WTC11 (cell line): ENCODE results near the gene FPR2. TPM values are rescaled to one million over a fixed set of nuclear protein-coding genes. Genes with fewer than 3 reads are reported as not detected.

ENCODE experiments used
- ATAC-seq: fragments of 200-7000 bp; cut with Tn5 transposase; 2 replicates; pipeline ENCODE4 v1.10.0; 2021; ENCODE audit warnings: mild to moderate bottlenecking, moderate library complexity
- CTCF ChIA-PET: fragments of 300-600 bp; sonication (Branson Sonifier 250); formaldehyde crosslinking; loops from one replicate; lab custom pipeline; 2021; ENCODE audit warnings: antibody characterized with exemption; lab: Charles Lee
- POLR2A ChIA-PET: fragments of 350-600 bp; sonication (Branson Sonifier 250); formaldehyde crosslinking; loops from one replicate; lab custom pipeline; 2021; ENCODE audit warnings: antibody characterized with exemption; lab: Charles Lee
- DNase-seq: peaks from one replicate; pipeline ENCODE4 v3.0.0; 2021; ENCODE audit warnings: low spot score
- H3K27ac Mint-ChIP-seq: 2 replicates; pipeline ENCODE4 v1.8.0; 2021; ENCODE audit warnings: mixed read lengths
- H3K27me3 Mint-ChIP-seq: 2 replicates; pipeline ENCODE4 v1.8.0; 2021; ENCODE audit warnings: low read depth, mild to moderate bottlenecking, moderate library complexity, mixed read lengths
- H3K36me3 Mint-ChIP-seq: 2 replicates; pipeline ENCODE4 v1.8.0; 2021; ENCODE audit warnings: mixed read lengths
- H3K4me1 Mint-ChIP-seq: 2 replicates; pipeline ENCODE4 v1.8.0; 2022; ENCODE audit warnings: mixed read lengths
- H3K4me3 Mint-ChIP-seq: 2 replicates; pipeline ENCODE4 v1.8.0; 2021; ENCODE audit warnings: mild to moderate bottlenecking, moderate library complexity, mixed read lengths
- H3K9me3 Mint-ChIP-seq: 2 replicates; pipeline ENCODE4 v1.8.0; 2021; ENCODE audit warnings: mixed read lengths
- FOXK1 ChIP-seq: sonication (generic); formaldehyde crosslinking; IDR thresholded peaks from 2 replicates; pipeline ENCODE4 v1.8.0; 2022; ENCODE audit warnings: mild to moderate bottlenecking, moderate library complexity, missing genetic modification reagents
- JAZF1 ChIP-seq: fragments of 250-450 bp; sonication (Bioruptor Pico); IDR thresholded peaks from 2 replicates; pipeline ENCODE4 v1.9.0; 2021; ENCODE audit warnings: moderate library complexity, mild to moderate bottlenecking, inconsistent platforms
- JUN ChIP-seq: sonication (generic); formaldehyde crosslinking; IDR thresholded peaks from 2 replicates; pipeline ENCODE4 v1.8.0; 2023; ENCODE audit warnings: mild to moderate bottlenecking, missing genetic modification reagents
- MXD4 ChIP-seq: fragments of 250-450 bp; sonication (Bioruptor Pico); IDR thresholded peaks from 2 replicates; pipeline ENCODE4 v1.8.0; 2021; ENCODE audit warnings: mild to moderate bottlenecking, moderate library complexity, borderline replicate concordance
- NFYB ChIP-seq: sonication (generic); formaldehyde crosslinking; conservative IDR thresholded peaks from 2 replicates; pipeline ENCODE4 v1.8.0; 2022; ENCODE audit warnings: low read depth, missing genetic modification reagents
- OVOL2 ChIP-seq: fragments of 250-450 bp; sonication (Bioruptor Pico); IDR thresholded peaks from 2 replicates; pipeline ENCODE4 v1.9.0; 2021; ENCODE audit warnings: mild to moderate bottlenecking, borderline replicate concordance
- SOX15 ChIP-seq: fragments of 250-450 bp; sonication (Bioruptor Pico); IDR thresholded peaks from 2 replicates; pipeline ENCODE4 v1.9.0; 2021; ENCODE audit warnings: mild to moderate bottlenecking
- TP53 ChIP-seq: sonication (generic); formaldehyde crosslinking; IDR thresholded peaks from 2 replicates; pipeline ENCODE4 v1.8.1; 2023; ENCODE audit warnings: mild to moderate bottlenecking, missing genetic modification reagents
- ZBTB21 ChIP-seq: sonication (generic); formaldehyde crosslinking; IDR thresholded peaks from 2 replicates; pipeline ENCODE4 v1.8.1; 2023; ENCODE audit warnings: mild to moderate bottlenecking, missing genetic modification reagents, borderline replicate concordance
- ZNF121 ChIP-seq: sonication (generic); formaldehyde crosslinking; IDR thresholded peaks from 2 replicates; pipeline ENCODE4 v1.8.0; 2023; ENCODE audit warnings: missing genetic modification reagents
- ZNF232 ChIP-seq: sonication (generic); formaldehyde crosslinking; IDR thresholded peaks from 2 replicates; pipeline ENCODE4 v1.8.0; 2022; ENCODE audit warnings: mild to moderate bottlenecking, missing genetic modification reagents
- ZNF263 ChIP-seq: sonication (generic); formaldehyde crosslinking; IDR thresholded peaks from 2 replicates; pipeline ENCODE4 v1.8.1; 2022; ENCODE audit warnings: low read depth, mild to moderate bottlenecking, moderate library complexity, missing genetic modification reagents
- total RNA-seq: library from RNA; stranded (reverse); gene quantifications from 3 replicates; pipeline ENCODE4 v1.2.3, GENCODE V29; 2021
- TF ChIP-seq, protein P1 (sequence below): sonication (generic); formaldehyde crosslinking; IDR thresholded peaks from 2 replicates; pipeline ENCODE4 v1.8.0; 2023; ENCODE audit warnings: mild to moderate bottlenecking, missing genetic modification reagents
- TF ChIP-seq, protein P2 (sequence below): fragments of 200-600 bp; IDR thresholded peaks from 2 replicates; pipeline ENCODE4 v1.8.0; 2022; ENCODE audit warnings: antibody characterized with exemption
- TF ChIP-seq, protein P3 (sequence below): sonication (generic); formaldehyde crosslinking; IDR thresholded peaks from 2 replicates; pipeline ENCODE4 v1.8.1; 2022; ENCODE audit warnings: low read depth, mild to moderate bottlenecking, moderate library complexity, missing genetic modification reagents, borderline replicate concordance
- TF ChIP-seq, protein P4 (sequence below): fragments of 250-450 bp; sonication (Bioruptor Pico); conservative IDR thresholded peaks from 2 replicates; pipeline ENCODE4 v1.9.0; 2021; ENCODE audit warnings: mild to moderate bottlenecking
- TF ChIP-seq, protein P5 (sequence below): sonication (generic); formaldehyde crosslinking; IDR thresholded peaks from 2 replicates; pipeline ENCODE4 v1.8.1; 2023; ENCODE audit warnings: mild to moderate bottlenecking, moderate library complexity, missing genetic modification reagents
- TF ChIP-seq, protein P6 (sequence below): fragments of 250-450 bp; sonication (Bioruptor Pico); IDR thresholded peaks from 2 replicates; pipeline ENCODE4 v1.8.0; 2021; ENCODE audit warnings: mild to moderate bottlenecking

FPR2 gene
- total RNA-seq, 1 experiment from 2014 or later, result 0.31 TPM

DNA sequence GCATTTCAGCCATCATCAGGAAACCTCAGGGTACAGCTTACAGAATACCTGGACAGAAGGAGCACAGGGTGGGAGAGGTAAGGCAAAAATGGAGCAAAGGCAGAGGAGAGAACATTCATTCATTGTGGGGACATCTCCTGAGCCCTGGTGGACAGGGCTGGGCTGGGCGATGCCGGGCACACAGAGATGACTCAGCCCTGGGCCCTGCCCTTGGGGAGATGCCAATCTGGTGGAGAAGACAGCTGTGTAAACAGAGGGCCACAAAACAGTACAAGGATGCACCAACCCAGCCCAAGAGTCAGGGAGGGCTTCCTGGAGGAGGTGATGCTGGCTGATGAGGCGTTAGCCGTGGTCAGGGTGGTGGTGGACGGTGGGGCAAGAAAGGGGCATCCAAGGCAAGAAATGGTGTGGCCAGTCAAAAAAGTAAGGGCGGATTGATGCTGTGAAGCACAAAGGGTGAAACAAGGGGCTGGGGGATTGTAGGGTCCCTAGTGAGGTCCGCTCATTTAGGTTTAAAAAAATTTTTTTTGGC is 33.6 kb upstream of the FPR2 start:
- H3K9me3 Mint-ChIP-seq, result peaks cover 21% of the 10 kb centered on the region
- peaks cover 29% of the 10 kb centered on the region for H3K27me3 Mint-ChIP-seq
- peaks cover 34% of the 10 kb centered on the region for H3K4me1 Mint-ChIP-seq
- no peak for DNase-seq
- H3K4me3 Mint-ChIP-seq, result no peak overlapping the region
- peaks cover 20% of the 10 kb centered on the region for H3K36me3 Mint-ChIP-seq
- CTCF ChIA-PET, result interaction anchor here (0.7 to 1.8 kb wide), 3 partner anchors 10 to 51 kb away, joined by 4 to 17 read pairs (median 6); no protein-coding TSS in a partner anchor
- POLR2A ChIA-PET, result no interaction called here
- H3K27ac Mint-ChIP-seq, result no peak overlapping the region
- ATAC-seq, result no peak
- TF ChIP-seq JAZF1 (CRISPR knock-in tag) (no peak), NFYB (no peak), ZNF121 (no peak), JUN (CRISPR knock-in tag) (no peak), ZBTB21 (CRISPR knock-in tag) (no peak), MXD4 (no peak), OVOL2 (no peak), TP53 (CRISPR knock-in tag) (no peak), ZNF263 (CRISPR knock-in tag) (no peak), ZNF232 (CRISPR knock-in tag) (no peak), SOX15 (no peak), FOXK1 (no peak)
- TF ChIP-seq, protein P1, sequence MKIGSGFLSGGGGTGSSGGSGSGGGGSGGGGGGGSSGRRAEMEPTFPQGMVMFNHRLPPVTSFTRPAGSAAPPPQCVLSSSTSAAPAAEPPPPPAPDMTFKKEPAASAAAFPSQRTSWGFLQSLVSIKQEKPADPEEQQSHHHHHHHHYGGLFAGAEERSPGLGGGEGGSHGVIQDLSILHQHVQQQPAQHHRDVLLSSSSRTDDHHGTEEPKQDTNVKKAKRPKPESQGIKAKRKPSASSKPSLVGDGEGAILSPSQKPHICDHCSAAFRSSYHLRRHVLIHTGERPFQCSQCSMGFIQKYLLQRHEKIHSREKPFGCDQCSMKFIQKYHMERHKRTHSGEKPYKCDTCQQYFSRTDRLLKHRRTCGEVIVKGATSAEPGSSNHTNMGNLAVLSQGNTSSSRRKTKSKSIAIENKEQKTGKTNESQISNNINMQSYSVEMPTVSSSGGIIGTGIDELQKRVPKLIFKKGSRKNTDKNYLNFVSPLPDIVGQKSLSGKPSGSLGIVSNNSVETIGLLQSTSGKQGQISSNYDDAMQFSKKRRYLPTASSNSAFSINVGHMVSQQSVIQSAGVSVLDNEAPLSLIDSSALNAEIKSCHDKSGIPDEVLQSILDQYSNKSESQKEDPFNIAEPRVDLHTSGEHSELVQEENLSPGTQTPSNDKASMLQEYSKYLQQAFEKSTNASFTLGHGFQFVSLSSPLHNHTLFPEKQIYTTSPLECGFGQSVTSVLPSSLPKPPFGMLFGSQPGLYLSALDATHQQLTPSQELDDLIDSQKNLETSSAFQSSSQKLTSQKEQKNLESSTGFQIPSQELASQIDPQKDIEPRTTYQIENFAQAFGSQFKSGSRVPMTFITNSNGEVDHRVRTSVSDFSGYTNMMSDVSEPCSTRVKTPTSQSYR, result no peak
- TF ChIP-seq, protein P2, sequence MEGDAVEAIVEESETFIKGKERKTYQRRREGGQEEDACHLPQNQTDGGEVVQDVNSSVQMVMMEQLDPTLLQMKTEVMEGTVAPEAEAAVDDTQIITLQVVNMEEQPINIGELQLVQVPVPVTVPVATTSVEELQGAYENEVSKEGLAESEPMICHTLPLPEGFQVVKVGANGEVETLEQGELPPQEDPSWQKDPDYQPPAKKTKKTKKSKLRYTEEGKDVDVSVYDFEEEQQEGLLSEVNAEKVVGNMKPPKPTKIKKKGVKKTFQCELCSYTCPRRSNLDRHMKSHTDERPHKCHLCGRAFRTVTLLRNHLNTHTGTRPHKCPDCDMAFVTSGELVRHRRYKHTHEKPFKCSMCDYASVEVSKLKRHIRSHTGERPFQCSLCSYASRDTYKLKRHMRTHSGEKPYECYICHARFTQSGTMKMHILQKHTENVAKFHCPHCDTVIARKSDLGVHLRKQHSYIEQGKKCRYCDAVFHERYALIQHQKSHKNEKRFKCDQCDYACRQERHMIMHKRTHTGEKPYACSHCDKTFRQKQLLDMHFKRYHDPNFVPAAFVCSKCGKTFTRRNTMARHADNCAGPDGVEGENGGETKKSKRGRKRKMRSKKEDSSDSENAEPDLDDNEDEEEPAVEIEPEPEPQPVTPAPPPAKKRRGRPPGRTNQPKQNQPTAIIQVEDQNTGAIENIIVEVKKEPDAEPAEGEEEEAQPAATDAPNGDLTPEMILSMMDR, result no peak
- TF ChIP-seq, protein P3, sequence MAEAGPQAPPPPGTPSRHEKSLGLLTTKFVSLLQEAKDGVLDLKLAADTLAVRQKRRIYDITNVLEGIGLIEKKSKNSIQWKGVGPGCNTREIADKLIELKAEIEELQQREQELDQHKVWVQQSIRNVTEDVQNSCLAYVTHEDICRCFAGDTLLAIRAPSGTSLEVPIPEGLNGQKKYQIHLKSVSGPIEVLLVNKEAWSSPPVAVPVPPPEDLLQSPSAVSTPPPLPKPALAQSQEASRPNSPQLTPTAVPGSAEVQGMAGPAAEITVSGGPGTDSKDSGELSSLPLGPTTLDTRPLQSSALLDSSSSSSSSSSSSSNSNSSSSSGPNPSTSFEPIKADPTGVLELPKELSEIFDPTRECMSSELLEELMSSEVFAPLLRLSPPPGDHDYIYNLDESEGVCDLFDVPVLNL (CRISPR knock-in tag), result no peak
- TF ChIP-seq, protein P4, sequence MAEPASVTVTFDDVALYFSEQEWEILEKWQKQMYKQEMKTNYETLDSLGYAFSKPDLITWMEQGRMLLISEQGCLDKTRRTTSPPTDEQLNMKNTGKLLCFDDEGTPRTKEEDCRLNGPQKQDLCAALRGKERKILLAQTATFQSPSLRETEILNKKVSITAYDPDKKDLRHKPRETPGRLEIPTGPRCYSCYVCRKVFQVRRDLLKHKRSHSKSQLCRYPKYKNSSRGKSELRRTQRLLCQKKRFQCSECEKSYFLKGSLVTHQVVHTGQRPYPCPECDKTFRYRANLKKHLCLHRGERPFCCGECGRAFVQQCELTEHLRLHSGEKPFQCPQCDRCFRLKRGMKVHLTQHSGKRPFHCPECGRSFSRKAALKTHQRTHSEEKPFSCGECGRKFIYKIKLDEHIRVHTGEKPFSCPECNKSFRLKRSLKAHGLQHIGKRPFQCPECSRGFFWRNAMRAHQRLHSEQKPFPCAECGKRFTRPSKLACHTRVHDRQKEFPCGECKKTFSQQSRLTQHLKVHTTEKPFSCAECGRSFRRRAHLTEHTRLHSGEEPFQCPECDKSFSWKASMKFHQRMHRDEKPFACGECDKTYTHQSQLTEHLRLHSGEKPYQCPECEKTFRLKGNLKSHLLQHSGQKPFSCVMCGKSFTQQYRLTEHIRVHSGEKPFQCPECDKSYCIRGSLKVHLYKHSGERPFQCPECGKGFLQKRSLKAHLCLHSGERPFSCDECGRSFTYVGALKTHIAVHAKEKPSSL (CRISPR knock-in tag), result no peak
- TF ChIP-seq, protein P5, sequence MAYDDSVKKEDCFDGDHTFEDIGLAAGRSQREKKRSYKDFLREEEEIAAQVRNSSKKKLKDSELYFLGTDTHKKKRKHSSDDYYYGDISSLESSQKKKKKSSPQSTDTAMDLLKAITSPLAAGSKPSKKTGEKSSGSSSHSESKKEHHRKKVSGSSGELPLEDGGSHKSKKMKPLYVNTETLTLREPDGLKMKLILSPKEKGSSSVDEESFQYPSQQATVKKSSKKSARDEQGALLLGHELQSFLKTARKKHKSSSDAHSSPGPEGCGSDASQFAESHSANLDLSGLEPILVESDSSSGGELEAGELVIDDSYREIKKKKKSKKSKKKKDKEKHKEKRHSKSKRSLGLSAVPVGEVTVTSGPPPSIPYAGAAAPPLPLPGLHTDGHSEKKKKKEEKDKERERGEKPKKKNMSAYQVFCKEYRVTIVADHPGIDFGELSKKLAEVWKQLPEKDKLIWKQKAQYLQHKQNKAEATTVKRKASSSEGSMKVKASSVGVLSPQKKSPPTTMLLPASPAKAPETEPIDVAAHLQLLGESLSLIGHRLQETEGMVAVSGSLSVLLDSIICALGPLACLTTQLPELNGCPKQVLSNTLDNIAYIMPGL (CRISPR knock-in tag), result no peak
- TF ChIP-seq, protein P6, sequence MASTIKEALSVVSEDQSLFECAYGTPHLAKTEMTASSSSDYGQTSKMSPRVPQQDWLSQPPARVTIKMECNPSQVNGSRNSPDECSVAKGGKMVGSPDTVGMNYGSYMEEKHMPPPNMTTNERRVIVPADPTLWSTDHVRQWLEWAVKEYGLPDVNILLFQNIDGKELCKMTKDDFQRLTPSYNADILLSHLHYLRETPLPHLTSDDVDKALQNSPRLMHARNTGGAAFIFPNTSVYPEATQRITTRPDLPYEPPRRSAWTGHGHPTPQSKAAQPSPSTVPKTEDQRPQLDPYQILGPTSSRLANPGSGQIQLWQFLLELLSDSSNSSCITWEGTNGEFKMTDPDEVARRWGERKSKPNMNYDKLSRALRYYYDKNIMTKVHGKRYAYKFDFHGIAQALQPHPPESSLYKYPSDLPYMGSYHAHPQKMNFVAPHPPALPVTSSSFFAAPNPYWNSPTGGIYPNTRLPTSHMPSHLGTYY (CRISPR knock-in tag), result no peak
